NCI-H2196 treated with DMSO at 0.1 percent for 48 hours (cell line): ENCODE measurements around the gene ITGA5.

Experiments used
- DNase-seq: peaks from one replicate; lab custom pipeline; 2025; ENCODE audit not compliant: unreplicated experiment; lab: John Stamatoyannopoulos, UW

Gene ITGA5

GRCh38 chr12:54390176-54390667 is 28.8 kb downstream of the ITGA5 start:
- DNase-seq, result no peak

- no peak for DNase-seq
Observed at GRCh38 chr12:54389607-54390175, 29.4 kb downstream of the ITGA5 start.

- DNase-seq, result no peak
Observed at GRCh38 chr12:54389134-54389508, 29.9 kb downstream of the ITGA5 start.

GRCh38 chr12:54388237-54389133 is 30.6 kb downstream of the ITGA5 start:
- no peak for DNase-seq

GRCh38 chr12:54387114-54387467 is 32.0 kb downstream of the ITGA5 start:
- no peak for DNase-seq

DNA sequence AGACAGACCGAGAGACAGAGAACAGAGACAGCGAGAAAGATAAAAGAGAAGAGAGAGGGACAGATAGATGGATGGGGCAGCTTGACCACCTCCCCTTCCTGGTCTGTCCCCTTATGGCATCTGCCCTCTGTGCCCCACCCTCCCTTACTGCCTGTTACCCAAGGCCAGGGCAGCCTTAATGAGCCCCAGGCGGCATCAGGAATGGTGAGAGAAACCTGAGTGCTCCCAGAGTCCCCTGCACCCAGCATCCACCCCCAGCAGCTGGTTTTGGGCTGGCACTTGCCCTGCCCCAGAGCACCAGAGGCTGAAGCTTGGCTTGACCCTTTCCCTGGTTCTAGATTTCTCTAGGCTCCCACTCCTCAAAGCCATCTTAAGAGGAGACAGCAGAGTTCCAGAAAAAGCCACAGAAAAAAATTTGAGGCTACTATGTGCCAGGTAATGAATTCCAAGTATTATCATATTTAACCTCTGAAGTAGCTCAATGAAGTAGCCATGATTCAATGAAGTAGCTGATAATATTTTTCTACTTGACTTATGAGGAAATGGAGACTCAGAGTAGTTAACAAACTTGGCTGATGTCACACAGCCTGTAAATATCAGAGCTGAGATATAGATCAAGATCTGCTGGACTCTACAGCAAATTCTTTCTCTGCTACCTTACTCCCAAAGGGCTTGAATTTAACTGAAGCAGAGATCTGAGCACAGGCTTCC is 32.5 kb downstream of the ITGA5 start:
- no peak for DNase-seq

- DNase-seq, result no peak
Observed at GRCh38 chr12:54385251-54385914, 33.7 kb downstream of the ITGA5 start.

GRCh38 chr12:54384591-54385041 is 34.5 kb downstream of the ITGA5 start, which contains the start of gene ZNF385A:
Gene ZNF385A, minus strand, starts transcription at chr12:54384733. Its CDS starts 219 bp downstream, at chr12:54384514.
- no peak for DNase-seq

DNA sequence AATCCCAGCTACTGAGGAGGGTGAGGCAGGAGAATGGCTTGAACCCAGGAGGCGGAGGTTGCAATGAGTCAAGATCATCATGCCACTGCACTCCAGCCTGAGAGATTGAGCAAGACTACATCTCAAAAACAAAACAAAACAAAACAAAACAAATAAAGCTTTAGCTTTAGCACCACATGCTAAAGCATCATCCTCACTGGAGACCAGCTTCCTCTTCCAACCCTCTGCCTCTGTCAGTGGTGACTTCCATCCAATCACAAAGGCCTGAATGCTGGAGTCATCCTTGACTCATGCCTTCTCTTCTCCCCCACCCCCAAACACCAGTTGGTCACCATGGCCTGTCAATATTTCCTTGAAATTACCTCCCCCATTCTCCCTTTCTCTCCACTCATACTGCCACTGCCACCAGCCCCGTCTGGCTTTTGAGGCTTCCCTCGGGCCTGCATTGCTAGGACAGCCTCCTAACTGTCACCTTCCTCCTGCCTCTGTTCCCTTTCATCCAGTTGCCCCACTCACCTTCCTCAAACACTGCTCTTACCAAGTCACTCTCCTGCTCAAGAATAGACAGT is 35.9 kb downstream of the ITGA5 start:
- DNase-seq, result no peak

GRCh38 chr12:54381136-54381535 is 37.9 kb downstream of the ITGA5 start:
- no peak for DNase-seq

GRCh38 chr12:54379398-54380201 is 39.5 kb downstream of the ITGA5 start:
- DNase-seq, result no peak

- no peak for DNase-seq
Observed at GRCh38 chr12:54378796-54379397, 40.2 kb downstream of the ITGA5 start.

DNA sequence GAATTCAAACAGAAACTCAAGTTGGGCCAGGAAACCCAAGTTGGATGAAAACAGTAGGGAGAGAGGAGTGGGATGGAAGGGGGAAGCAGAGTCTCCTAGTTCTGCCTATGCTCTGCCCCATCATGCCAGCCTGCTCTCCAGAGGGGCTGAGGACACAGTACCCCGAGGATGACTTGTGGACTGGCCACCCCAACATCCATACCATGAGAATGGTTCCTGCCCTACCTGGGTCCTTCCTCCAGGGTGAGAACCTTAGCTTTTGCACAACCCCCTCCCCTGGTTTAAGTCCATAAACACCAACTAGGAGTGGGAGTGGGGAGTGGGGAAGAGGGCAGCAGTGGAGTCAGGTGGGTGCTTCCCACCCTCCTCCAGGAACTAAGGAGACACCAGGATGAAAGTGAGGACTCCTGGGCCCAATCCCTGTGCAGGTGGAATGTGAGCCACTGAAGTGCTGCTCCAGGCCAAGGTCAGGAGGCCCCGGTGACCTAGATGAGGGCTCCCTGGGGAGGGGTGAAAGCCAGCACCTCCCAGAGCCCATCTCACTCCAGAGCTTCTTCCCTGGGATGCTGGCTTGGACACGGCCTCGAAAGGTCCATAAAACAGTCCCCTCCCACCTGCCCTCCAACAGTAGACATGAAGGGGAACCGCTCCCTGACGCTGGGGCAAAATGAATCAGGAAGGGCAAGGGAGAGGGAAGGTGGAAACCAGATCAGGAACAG is 41.1 kb downstream of the ITGA5 start:
- DNase-seq, result no peak

DNA sequence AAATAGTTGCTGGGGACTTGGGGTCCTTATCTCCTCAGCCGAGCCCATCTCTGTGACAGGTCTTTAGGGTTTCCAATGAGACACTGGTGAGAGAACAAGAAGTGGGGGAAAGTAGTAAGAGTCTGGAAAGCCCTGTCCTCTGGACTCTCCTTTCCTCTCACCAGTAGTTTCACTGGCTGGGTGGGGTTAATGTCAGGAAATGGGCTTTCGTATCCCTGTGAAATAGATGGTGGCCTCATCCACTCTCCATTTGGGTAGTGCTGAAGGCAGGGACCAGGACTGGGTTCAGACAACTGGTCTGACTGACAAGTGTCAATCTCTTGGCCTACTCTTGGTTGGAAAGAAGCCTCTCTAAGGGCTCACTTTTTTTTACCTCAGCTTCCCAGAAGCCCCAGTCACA is 42.1 kb downstream of the ITGA5 start:
- DNase-seq, result no peak

GRCh38 chr12:54376596-54376995 is 42.5 kb downstream of the ITGA5 start:
- DNase-seq, result no peak

- DNase-seq, result no peak
Observed at GRCh38 chr12:54375259-54375579, 43.8 kb downstream of the ITGA5 start.

- no peak for DNase-seq
Observed at GRCh38 chr12:54374562-54375258, 44.4 kb downstream of the ITGA5 start.
